Measurements from ENCODE around the gene CDIP1. TPM values are rescaled to one million over a fixed set of nuclear protein-coding genes. Genes with fewer than 3 reads are reported as not detected.

The CDIP1 gene
- total and polyA plus RNA-seq, 8 donors, result 13.6 to 24.4 (median 18.9) TPM

DNA sequence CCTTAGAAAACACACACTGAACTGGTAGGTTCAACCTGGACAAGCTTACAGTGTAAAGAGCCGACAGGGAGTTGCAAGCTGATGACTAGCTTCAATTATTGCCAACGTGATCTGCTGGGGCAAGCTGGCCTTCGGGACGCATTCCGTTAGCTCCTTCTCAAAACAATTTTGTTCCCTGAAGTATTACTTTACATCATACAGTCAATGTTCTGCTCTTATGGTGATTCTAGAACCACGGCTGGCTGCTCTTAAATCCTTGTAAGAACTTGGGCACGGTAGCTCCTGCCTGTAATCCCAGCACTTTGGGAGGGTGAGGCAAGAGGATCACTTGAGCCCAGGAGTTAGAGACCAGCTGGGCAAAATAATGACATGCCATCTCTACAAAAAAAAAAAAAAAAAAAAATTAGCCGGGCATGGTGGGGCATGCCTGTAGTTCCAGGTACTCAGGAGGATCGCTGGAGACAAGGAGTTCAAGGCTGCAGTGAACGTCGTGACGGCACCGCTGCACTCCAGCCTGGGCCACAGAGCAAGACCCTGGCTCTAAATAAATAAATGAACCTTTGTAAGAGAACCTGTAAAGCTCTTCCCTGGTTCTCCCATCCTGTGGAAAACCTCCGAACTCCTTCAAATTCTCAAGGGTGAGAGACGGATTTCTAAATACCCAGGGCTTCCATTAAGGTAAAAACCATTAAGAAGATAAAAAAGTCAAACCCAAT, 2.0 kb downstream of the CDIP1 start:
- H3K36me3 ChIP-seq, result no peaks in the 10 kb centered on the region
- peaks cover 0 to 11% (median 8%) of the 10 kb centered on the region in 3 donors for H3K4me1 ChIP-seq
- no peaks in the 10 kb centered on the region for H3K9me3 ChIP-seq
- intact Hi-C loops (cut with DNase I), result no loop called here
- H3K27me3 ChIP-seq, result no peaks in the 10 kb centered on the region
- DNase-seq, result peak in 1 of 6 donors; percentile 12
- TF ChIP-seq, protein P1, sequence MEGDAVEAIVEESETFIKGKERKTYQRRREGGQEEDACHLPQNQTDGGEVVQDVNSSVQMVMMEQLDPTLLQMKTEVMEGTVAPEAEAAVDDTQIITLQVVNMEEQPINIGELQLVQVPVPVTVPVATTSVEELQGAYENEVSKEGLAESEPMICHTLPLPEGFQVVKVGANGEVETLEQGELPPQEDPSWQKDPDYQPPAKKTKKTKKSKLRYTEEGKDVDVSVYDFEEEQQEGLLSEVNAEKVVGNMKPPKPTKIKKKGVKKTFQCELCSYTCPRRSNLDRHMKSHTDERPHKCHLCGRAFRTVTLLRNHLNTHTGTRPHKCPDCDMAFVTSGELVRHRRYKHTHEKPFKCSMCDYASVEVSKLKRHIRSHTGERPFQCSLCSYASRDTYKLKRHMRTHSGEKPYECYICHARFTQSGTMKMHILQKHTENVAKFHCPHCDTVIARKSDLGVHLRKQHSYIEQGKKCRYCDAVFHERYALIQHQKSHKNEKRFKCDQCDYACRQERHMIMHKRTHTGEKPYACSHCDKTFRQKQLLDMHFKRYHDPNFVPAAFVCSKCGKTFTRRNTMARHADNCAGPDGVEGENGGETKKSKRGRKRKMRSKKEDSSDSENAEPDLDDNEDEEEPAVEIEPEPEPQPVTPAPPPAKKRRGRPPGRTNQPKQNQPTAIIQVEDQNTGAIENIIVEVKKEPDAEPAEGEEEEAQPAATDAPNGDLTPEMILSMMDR (IDR thresholded peaks at IDR 0.05), result no peak
- peak overlapping the region in 2 of 4 donors; percentile 90 to 92 for H3K4me3 ChIP-seq
- FAIRE-seq, result no peak
- no peak overlapping the region for H3K27ac ChIP-seq
- WGBS, 2 donors, result 64 to 81% methylated on average over 15 of the region's 15 CpGs
- ATAC-seq, result no peak

DNA sequence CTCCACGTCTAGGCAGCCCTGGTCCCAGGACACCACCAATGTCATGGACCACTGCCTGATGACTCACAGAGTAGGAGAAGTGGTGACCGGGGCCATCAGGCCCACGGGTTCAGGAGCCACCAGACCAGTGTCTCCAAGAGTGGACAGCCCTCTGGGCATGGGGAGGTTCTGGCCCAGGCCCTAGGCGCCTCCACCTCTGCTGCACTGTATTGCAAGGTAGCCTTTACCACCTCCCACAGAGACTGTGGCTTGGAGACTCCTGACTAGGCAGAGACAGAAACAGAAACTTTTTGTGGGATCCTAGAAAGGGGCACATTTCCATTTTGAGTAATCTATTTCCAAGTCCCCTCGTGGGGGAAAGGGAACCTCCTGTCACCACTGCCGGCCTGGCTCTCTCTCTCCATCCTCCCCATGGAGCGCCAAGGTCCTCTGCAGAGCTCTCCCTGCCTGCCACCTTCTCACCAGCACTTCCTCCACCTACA, 2.9 kb downstream of the CDIP1 start:
- ATAC-seq (no peak), FAIRE-seq (no peak), DNase-seq (peak in 1 of 6 donors; percentile 39)
- Histone ChIP-seq H3K9me3 (no peaks in the 10 kb centered on the region), H3K27me3 (no peaks in the 10 kb centered on the region), H3K4me1 (peaks cover 0 to 15% (median 8%) of the 10 kb centered on the region in 3 donors), H3K27ac (no peak overlapping the region), H3K36me3 (no peaks in the 10 kb centered on the region), H3K4me3 (no peak overlapping the region)
- WGBS, 2 donors, result 75 to 85% methylated on average over 7 of the region's 7 CpGs
- intact Hi-C loops (cut with DNase I), result no loop called here
- TF ChIP-seq, protein P1 (IDR thresholded peaks at IDR 0.05), result no peak

DNA sequence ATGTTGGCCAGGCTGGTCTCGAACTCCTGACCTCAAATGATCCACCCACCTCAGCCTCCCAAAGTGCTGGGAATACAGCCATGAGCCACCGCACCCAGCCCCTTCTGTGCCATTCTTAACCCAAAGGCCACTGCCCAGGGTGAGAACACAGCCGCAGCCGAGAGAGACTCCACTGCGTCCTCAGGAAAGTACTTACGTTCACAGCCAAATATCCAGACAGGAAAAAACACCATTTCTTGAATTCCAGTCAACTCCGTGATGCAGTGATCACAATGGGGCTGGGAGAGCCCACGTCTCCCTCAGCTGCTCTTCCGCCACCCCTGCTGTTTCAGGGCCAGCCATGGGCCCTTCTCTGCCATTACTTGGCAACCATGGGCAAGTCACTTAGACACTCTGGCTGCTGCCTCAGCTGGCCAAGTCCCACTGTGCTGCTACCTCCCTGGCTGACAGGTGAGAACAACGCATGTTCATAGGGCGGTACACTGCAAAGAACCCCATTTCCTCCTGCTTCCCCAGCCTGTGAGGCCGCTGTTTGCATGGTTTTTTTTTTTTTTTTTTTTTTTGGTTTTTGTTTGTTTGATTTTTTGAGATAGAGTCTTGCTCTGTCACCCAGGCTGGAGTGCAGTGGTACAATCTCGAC, 4.3 kb downstream of the CDIP1 start:
- Histone ChIP-seq H3K4me3 (no peak overlapping the region), H3K9me3 (no peaks in the 10 kb centered on the region), H3K27ac (peak overlapping the region in 3 of 4 donors; percentile 35 to 64 (median 37)), H3K36me3 (no peaks in the 10 kb centered on the region), H3K27me3 (no peaks in the 10 kb centered on the region), H3K4me1 (peaks cover 7 to 23% (median 15%) of the 10 kb centered on the region in 3 donors)
- DNase-seq, result peak in 4 of 6 donors; percentile 63 to 77 (median 74)
- peak; percentile 2 to 24 (median 12) for ATAC-seq
- TF ChIP-seq, protein P1 (IDR thresholded peaks at IDR 0.05), result no peak
- intact Hi-C loops (cut with DNase I), result no loop called here
- FAIRE-seq, result no peak
- 48 to 49% methylated on average over 12 to 13 of the region's 13 CpGs for WGBS, 2 donors

DNA sequence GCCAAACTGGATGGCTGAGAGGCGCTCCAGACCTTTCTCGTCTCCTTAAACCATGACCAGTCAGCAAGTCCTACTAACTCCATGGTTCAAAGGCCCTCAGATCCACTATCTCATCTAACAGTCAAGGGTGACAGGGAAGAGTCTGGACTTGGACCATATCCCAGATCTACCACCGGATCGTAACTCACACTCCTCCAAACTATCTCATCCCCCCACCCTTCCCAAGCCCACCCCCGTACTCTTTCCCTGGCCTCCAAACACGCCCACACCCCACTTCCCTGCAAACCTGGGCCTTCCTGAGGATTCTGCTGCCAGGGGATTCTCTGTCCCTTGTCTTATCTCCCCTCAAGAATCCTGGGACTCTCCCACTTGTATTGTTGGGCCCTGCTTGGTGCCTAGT, 5.1 kb downstream of the CDIP1 start:
- TF ChIP-seq, protein P1 (IDR thresholded peaks at IDR 0.05), result no peak
- peaks cover 15 to 29% (median 22%) of the 10 kb centered on the region in 3 donors for H3K4me1 ChIP-seq
- intact Hi-C loops (cut with DNase I), result no loop called here
- ATAC-seq (no peak), DNase-seq (peak in 1 of 6 donors; percentile 12), FAIRE-seq (no peak)
- H3K27me3 ChIP-seq, result no peaks in the 10 kb centered on the region
- H3K9me3 ChIP-seq, result no peaks in the 10 kb centered on the region
- H3K27ac ChIP-seq, result peak overlapping the region in 2 of 4 donors; percentile 35 to 37
- WGBS, 2 donors, result 92 to 98% methylated on average over 6 of the region's 6 CpGs
- no peaks in the 10 kb centered on the region for H3K36me3 ChIP-seq
- no peak overlapping the region for H3K4me3 ChIP-seq

Measured in pancreas (tissue), 10 donors.